ENCODE results near the gene TBCD. TPM values are rescaled to one million over a fixed set of nuclear protein-coding genes. Genes with fewer than 3 reads are reported as not detected.

Gene TBCD
- total RNA-seq, 1 donor = 49.3 TPM

- no peak for DNase-seq (ENCODE audit: low read depth in 2 of 3, low spot score in 2 of 3)
Measured at GRCh38 chr17:82789051-82789592, 37.3 kb downstream of the TBCD start.

GRCh38 chr17:82789806-82790205 lies 37.9 kb downstream of the TBCD start:
- no peak for DNase-seq (ENCODE audit: low read depth in 2 of 3, low spot score in 2 of 3)

- no peak for DNase-seq (ENCODE audit: low read depth in 2 of 3, low spot score in 2 of 3)
Measured at GRCh38 chr17:82790391-82790790, 38.5 kb downstream of the TBCD start.

GRCh38 chr17:82791532-82791931 lies 39.7 kb downstream of the TBCD start:
- DNase-seq (ENCODE audit: low read depth in 2 of 3, low spot score in 2 of 3) = no peak

GRCh38 chr17:82793974-82794630 lies 42.2 kb downstream of the TBCD start:
- DNase-seq (ENCODE audit: low read depth in 2 of 3, low spot score in 2 of 3) = no peak

- no peak for DNase-seq (ENCODE audit: low read depth in 2 of 3, low spot score in 2 of 3)
Measured at GRCh38 chr17:82794781-82795482, 43.1 kb downstream of the TBCD start.

- DNase-seq (ENCODE audit: low read depth in 2 of 3, low spot score in 2 of 3) = no peak
Measured at GRCh38 chr17:82795615-82796014, 43.8 kb downstream of the TBCD start.

GRCh38 chr17:82797061-82797460 lies 45.2 kb downstream of the TBCD start:
- DNase-seq (ENCODE audit: low read depth in 2 of 3, low spot score in 2 of 3) = no peak

- DNase-seq (ENCODE audit: low read depth in 2 of 3, low spot score in 2 of 3) = no peak
Measured at GRCh38 chr17:82798752-82799151, 46.9 kb downstream of the TBCD start.

- no peak for DNase-seq (ENCODE audit: low read depth in 2 of 3, low spot score in 2 of 3)
Measured at GRCh38 chr17:82799591-82799990, 47.7 kb downstream of the TBCD start.

- no peak for DNase-seq (ENCODE audit: low read depth in 2 of 3, low spot score in 2 of 3)
Measured at GRCh38 chr17:82800885-82801284, 49.0 kb downstream of the TBCD start.

GRCh38 chr17:82801377-82801970 lies 49.6 kb downstream of the TBCD start:
- no peak for DNase-seq (ENCODE audit: low read depth in 2 of 3, low spot score in 2 of 3)

- no peak for DNase-seq (ENCODE audit: low read depth in 2 of 3, low spot score in 2 of 3)
Measured at GRCh38 chr17:82802075-82802780, 50.4 kb downstream of the TBCD start.

- no peak for DNase-seq (ENCODE audit: low read depth in 2 of 3, low spot score in 2 of 3)
Measured at GRCh38 chr17:82803185-82803584, 51.3 kb downstream of the TBCD start.

GRCh38 chr17:82803606-82804005 lies 51.7 kb downstream of the TBCD start:
- no peak for DNase-seq (ENCODE audit: low read depth in 2 of 3, low spot score in 2 of 3)

GRCh38 chr17:82804442-82805191 lies 52.8 kb downstream of the TBCD start:
- DNase-seq (ENCODE audit: low read depth in 2 of 3, low spot score in 2 of 3) = no peak

GRCh38 chr17:82805254-82805653 lies 53.4 kb downstream of the TBCD start:
- no peak for DNase-seq (ENCODE audit: low read depth in 2 of 3, low spot score in 2 of 3)

GRCh38 chr17:82805823-82806222 lies 54.0 kb downstream of the TBCD start:
- DNase-seq (ENCODE audit: low read depth in 2 of 3, low spot score in 2 of 3) = no peak

GRCh38 chr17:82806645-82807044 lies 54.8 kb downstream of the TBCD start:
- DNase-seq (ENCODE audit: low read depth in 2 of 3, low spot score in 2 of 3) = no peak

GRCh38 chr17:82807101-82807500 lies 55.2 kb downstream of the TBCD start:
- DNase-seq (ENCODE audit: low read depth in 2 of 3, low spot score in 2 of 3) = no peak
